ENCODE results near the gene KIF21A. TPM values are rescaled to one million over a fixed set of nuclear protein-coding genes. Genes with fewer than 3 reads are reported as not detected.

Gene KIF21A
- total and polyA plus RNA-seq, 2 of the 13 experiments (the other 11 are each of a cell fraction or from before 2014, with no cell fraction given): 20.6 to 39.7 TPM

DNA sequence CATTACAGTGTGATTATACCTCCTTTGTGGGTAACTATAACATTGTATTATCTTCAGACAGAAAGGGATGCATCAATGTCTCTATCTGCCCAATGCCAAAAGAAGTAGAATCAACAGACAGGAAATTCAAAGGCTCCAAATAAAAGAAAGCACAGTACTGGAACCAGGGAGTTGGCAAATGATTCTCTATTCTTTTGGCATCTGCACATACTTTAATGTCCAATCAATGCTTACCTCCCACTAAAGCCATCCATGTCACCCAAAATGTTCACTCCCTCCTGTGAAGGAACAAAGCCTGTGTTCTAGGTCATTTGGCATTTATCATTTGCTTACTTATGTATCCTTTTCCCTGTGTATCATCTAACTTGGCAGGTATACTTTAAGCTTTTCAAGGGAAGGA, 36.7 kb downstream of the KIF21A start:
- TF ChIP-seq, protein P1, sequence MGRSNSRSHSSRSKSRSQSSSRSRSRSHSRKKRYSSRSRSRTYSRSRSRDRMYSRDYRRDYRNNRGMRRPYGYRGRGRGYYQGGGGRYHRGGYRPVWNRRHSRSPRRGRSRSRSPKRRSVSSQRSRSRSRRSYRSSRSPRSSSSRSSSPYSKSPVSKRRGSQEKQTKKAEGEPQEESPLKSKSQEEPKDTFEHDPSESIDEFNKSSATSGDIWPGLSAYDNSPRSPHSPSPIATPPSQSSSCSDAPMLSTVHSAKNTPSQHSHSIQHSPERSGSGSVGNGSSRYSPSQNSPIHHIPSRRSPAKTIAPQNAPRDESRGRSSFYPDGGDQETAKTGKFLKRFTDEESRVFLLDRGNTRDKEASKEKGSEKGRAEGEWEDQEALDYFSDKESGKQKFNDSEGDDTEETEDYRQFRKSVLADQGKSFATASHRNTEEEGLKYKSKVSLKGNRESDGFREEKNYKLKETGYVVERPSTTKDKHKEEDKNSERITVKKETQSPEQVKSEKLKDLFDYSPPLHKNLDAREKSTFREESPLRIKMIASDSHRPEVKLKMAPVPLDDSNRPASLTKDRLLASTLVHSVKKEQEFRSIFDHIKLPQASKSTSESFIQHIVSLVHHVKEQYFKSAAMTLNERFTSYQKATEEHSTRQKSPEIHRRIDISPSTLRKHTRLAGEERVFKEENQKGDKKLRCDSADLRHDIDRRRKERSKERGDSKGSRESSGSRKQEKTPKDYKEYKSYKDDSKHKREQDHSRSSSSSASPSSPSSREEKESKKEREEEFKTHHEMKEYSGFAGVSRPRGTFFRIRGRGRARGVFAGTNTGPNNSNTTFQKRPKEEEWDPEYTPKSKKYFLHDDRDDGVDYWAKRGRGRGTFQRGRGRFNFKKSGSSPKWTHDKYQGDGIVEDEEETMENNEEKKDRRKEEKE (IDR thresholded peaks at IDR 0.05): no peak
- Histone ChIP-seq H3K9me3 (ENCODE audit: low read length) (no peaks in the 10 kb centered on the region), H3K79me2 (ENCODE audit: insufficient read depth, low read length) (peaks cover 6% of the 10 kb centered on the region), H3K4me2 (ENCODE audit: low read depth, low read length) (no peak overlapping the region), H3K4me1 (ENCODE audit: insufficient read depth, low read length) (no peaks in the 10 kb centered on the region), H3K27ac (ENCODE audit: extremely low read length, insufficient read depth, low read length) (no peak overlapping the region), H3K9ac (ENCODE audit: insufficient read depth, low read depth, low read length) (no peak overlapping the region), H3K36me3 (replicated peaks in 1 of 2; ENCODE audit: control insufficient read depth in 1 of 2, insufficient read depth in 2 of 2, low read length in 2 of 2) (no peaks in the 10 kb centered on the region), H3K27me3 (ENCODE audit: control insufficient read depth in 1 of 2, insufficient read depth in 2 of 2, low read length in 2 of 2) (no peaks in the 10 kb centered on the region), H3K4me3 (replicated peaks in 1 of 3; ENCODE audit: insufficient read depth in 1 of 3, low read depth in 2 of 3, low read length in 3 of 3) (no peak overlapping the region), H2AFZ (ENCODE audit: low read length) (no peak overlapping the region), H4K20me1 (ENCODE audit: insufficient read depth, low read length) (no peaks in the 10 kb centered on the region)
- DNase-seq (ENCODE audit: low spot score) (no peak), ATAC-seq (no peak), FAIRE-seq (no peak)
- POLR2A ChIA-PET: no interaction called here
- CTCF ChIA-PET (ENCODE audit: low intra/inter-chr PET ratio, low total read pairs): no interaction called here
- intact Hi-C loops (cut with micrococcal nuclease; ENCODE audit: unreplicated experiment): loop anchor here (5.0 kb wide), 1 partner anchor 49 kb away; no protein-coding TSS in a partner anchor
- in situ Hi-C loops (cut with HindIII; ENCODE audit: extremely low pct_ligation_motif_present, low pct_unique_long_range_greater_than_20kb): no loop called here
- BruUV-seq (replicated peaks): no TSS peak

DNA sequence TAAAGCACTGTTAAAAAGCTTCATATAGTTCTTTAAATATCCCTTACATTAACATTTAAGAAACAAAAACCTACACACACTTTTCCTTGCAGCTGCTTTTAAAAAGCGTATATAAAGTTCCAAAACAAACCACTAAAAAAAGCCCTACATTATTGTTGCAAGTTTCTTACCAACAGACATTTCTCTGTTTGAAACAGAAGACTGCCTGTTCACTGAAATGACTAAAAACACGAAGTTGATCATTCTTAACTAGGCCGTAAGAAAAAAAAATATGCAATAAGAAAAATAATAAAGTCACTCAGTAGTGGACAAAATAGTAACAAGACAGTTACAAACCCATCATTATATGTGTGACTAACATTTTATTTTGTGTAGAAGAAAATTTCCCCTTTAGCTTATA, 37.3 kb downstream of the KIF21A start:
- no TSS peak for BruUV-seq (replicated peaks)
- H3K36me3 ChIP-seq (replicated peaks in 1 of 2; ENCODE audit: control insufficient read depth in 1 of 2, insufficient read depth in 2 of 2, low read length in 2 of 2): no peaks in the 10 kb centered on the region
- in situ Hi-C loops (cut with HindIII; ENCODE audit: extremely low pct_ligation_motif_present, low pct_unique_long_range_greater_than_20kb): no loop called here
- H3K9ac ChIP-seq (ENCODE audit: insufficient read depth, low read depth, low read length): no peak overlapping the region
- no peaks in the 10 kb centered on the region for H3K27me3 ChIP-seq (ENCODE audit: control insufficient read depth in 1 of 2, insufficient read depth in 2 of 2, low read length in 2 of 2)
- no peaks in the 10 kb centered on the region for H3K9me3 ChIP-seq (ENCODE audit: low read length)
- no peaks in the 10 kb centered on the region for H4K20me1 ChIP-seq (ENCODE audit: insufficient read depth, low read length)
- ChIA-PET POLR2A (no interaction called here), CTCF (ENCODE audit: low intra/inter-chr PET ratio, low total read pairs) (no interaction called here)
- no peak overlapping the region for H3K4me3 ChIP-seq (replicated peaks in 1 of 3; ENCODE audit: insufficient read depth in 1 of 3, low read depth in 2 of 3, low read length in 3 of 3)
- no peak for ATAC-seq
- H3K27ac ChIP-seq (ENCODE audit: extremely low read length, insufficient read depth, low read length): no peak overlapping the region
- WGBS (ENCODE audit: low lambda C conversion rate): 97% methylated on average over 3 of the region's 3 CpGs
- H3K4me1 ChIP-seq (ENCODE audit: insufficient read depth, low read length): no peaks in the 10 kb centered on the region
- FAIRE-seq: no peak
- no peak overlapping the region for H3K4me2 ChIP-seq (ENCODE audit: low read depth, low read length)
- intact Hi-C loops (cut with micrococcal nuclease; ENCODE audit: unreplicated experiment): loop anchor here (5.0 kb wide), 1 partner anchor 48 kb away; no protein-coding TSS in a partner anchor
- H2AFZ ChIP-seq (ENCODE audit: low read length): no peak overlapping the region
- peaks cover 6% of the 10 kb centered on the region for H3K79me2 ChIP-seq (ENCODE audit: insufficient read depth, low read length)
- DNase-seq (ENCODE audit: low spot score): no peak
- TF ChIP-seq KAT2B (IDR thresholded peaks at IDR 0.05; ENCODE audit: borderline replicate concordance, low read depth, low read length) (no peak), TBX2 (CRISPR knock-in tag; IDR thresholded peaks at IDR 0.05; ENCODE audit: borderline replicate concordance) (no peak), ZNF768 (CRISPR knock-in tag; IDR thresholded peaks at IDR 0.05) (no peak), ZFP36 (IDR thresholded peaks at IDR 0.05; ENCODE audit: borderline replicate concordance, low read depth, low read length, partially characterized antibody) (no peak), RORA (CRISPR knock-in tag; IDR thresholded peaks at IDR 0.05) (no peak), ZNF138 (CRISPR knock-in tag; IDR thresholded peaks at IDR 0.05; ENCODE audit: low read depth) (no peak), PCBP2 (optimal IDR thresholded peaks at IDR 0.05; ENCODE audit: low read depth, low read length, poor library complexity, severe bottlenecking) (no peak), CREM (IDR thresholded peaks at IDR 0.05) (no peak), CREM (CRISPR knock-in tag; IDR thresholded peaks at IDR 0.05) (no peak), EHMT2 (IDR thresholded peaks at IDR 0.05; ENCODE audit: borderline replicate concordance, low read depth, low read length) (no peak)
- TF ChIP-seq, protein P2, sequence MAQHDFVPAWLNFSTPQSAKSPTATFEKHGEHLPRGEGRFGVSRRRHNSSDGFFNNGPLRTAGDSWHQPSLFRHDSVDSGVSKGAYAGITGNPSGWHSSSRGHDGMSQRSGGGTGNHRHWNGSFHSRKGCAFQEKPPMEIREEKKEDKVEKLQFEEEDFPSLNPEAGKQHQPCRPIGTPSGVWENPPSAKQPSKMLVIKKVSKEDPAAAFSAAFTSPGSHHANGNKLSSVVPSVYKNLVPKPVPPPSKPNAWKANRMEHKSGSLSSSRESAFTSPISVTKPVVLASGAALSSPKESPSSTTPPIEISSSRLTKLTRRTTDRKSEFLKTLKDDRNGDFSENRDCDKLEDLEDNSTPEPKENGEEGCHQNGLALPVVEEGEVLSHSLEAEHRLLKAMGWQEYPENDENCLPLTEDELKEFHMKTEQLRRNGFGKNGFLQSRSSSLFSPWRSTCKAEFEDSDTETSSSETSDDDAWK (CRISPR knock-in tag; IDR thresholded peaks at IDR 0.05): no peak
- TF ChIP-seq, protein P3, sequence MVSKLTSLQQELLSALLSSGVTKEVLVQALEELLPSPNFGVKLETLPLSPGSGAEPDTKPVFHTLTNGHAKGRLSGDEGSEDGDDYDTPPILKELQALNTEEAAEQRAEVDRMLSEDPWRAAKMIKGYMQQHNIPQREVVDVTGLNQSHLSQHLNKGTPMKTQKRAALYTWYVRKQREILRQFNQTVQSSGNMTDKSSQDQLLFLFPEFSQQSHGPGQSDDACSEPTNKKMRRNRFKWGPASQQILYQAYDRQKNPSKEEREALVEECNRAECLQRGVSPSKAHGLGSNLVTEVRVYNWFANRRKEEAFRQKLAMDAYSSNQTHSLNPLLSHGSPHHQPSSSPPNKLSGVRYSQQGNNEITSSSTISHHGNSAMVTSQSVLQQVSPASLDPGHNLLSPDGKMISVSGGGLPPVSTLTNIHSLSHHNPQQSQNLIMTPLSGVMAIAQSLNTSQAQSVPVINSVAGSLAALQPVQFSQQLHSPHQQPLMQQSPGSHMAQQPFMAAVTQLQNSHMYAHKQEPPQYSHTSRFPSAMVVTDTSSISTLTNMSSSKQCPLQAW (CRISPR knock-in tag; IDR thresholded peaks at IDR 0.05): no peak
